Effector memory CD8-positive, alpha-beta T cell (primary cell): ENCODE data around the gene HYCC1.
"Not testable (repeated sequence)": the region's sequence is repeated elsewhere in the genome, so short reads cannot be mapped to it uniquely, and the experiment has no call there.

Experiments used
- ATAC-seq: fragments of 150-1000 bp; cut with Tn5 transposase; replicated peaks from 2 replicates; pipeline ENCODE4 v1.10.0; 2021; ENCODE audit warnings: mild to moderate bottlenecking, moderate library complexity
- DNase-seq, 3 experiments: peaks; one replicate each; pipeline ENCODE4 v3.0.0; 2021
- H3K27ac Mint-ChIP-seq, 2 donors: one replicate each; pipeline ENCODE4 v1.8.0; 2022; ENCODE audit warnings: mild to moderate bottlenecking in 2 of 2, mixed read lengths in 2 of 2, moderate library complexity in 2 of 2
- H3K27me3 Mint-ChIP-seq, 2 donors: one replicate each; pipeline ENCODE4 v1.8.0; 2022; ENCODE audit warnings: mixed read lengths in 2 of 2
- H3K36me3 Mint-ChIP-seq: one replicate; pipeline ENCODE4 v1.8.0; 2022; ENCODE audit warnings: mild to moderate bottlenecking, moderate library complexity, mixed read lengths; ENCODE audit not compliant: insufficient read depth
- H3K4me1 Mint-ChIP-seq, 2 donors: one replicate each; pipeline ENCODE4 v1.8.0; 2022; ENCODE audit warnings: low read depth in 2 of 2, mixed read lengths in 2 of 2
- H3K4me3 Mint-ChIP-seq, 2 donors: one replicate each; pipeline ENCODE4 v1.8.0; 2022; ENCODE audit warnings: mild to moderate bottlenecking in 2 of 2, mixed read lengths in 2 of 2, moderate library complexity in 2 of 2
- H3K9me3 Mint-ChIP-seq, 2 donors: one replicate each; pipeline ENCODE4 v1.8.0; 2022; ENCODE audit warnings: mixed read lengths in 2 of 2

The HYCC1 gene

DNA sequence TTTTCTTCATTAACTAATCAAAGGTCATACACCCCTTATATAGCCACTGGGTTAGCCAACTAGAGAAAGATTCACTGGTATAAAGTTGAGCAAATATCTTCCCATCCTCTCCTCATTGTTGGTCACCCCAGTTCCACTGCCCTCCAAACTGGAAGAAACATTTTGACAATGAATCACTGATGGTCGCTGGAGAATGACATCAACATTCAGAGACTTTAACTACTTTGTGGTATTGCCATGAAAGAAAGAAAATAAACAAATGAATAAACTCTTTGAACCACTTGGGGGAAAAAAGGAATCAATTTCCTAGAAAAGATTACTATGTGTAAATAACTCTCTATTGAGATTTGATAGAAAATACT, 23.4 kb downstream of the HYCC1 start:
- Mint-ChIP-seq H3K27ac (no peak overlapping the region), H3K36me3 (no peaks in the 10 kb centered on the region), H3K4me1 (peaks cover 15% of the 10 kb centered on the region in 2 donors), H3K4me3 (no peak overlapping the region), H3K9me3 (no peaks in the 10 kb centered on the region), H3K27me3 (no peaks in the 10 kb centered on the region)
- no peak for ATAC-seq
- DNase-seq: no peak

DNA sequence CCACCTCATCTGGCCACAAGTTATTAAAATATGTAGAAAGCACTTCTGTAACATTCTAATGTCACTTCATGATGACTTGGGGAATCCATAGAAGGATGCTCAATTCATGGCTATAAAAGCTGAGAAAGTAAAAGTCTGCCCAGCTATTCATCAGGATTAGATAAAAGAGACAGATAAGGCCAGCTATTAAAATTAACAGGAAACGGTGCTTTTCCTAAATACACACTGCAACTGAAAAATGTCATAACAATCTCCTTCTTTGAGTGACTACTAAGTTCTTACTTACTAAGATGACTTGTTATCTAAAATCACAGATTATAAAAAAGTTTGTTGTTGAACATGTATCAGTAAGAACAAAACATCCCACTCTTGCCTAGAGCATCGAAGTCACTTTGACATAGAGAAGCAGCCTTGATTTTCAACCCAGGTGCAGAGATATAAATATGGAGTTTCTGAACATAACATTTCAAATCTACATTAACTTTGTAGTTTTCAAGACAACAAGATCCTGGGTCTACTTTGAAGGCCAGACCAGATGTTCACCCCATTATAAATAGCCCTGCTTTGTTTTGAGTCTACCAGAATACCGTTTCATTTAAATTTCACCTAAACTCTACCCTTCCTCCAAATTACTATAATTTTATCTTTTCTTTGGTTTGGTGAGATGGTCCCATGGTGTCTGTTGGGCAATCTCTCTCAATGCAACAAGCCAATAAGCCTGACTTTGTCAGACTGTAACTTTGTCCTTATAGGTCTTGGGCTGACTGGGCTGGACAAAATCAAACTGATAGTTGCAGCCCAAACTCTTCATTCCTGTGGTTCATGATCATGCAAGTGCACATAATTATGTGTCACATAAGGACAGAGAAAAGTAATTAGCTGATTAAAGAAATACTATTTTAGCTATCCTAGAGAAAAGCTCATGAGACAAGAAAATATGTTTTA, 24.0 kb downstream of the HYCC1 start:
- no peak for ATAC-seq
- H3K27ac Mint-ChIP-seq: no peak overlapping the region
- H3K4me3 Mint-ChIP-seq: no peak overlapping the region
- H3K4me1 Mint-ChIP-seq: peaks cover 8 to 10% of the 10 kb centered on the region in 2 donors
- no peaks in the 10 kb centered on the region for H3K9me3 Mint-ChIP-seq
- no peaks in the 10 kb centered on the region for H3K36me3 Mint-ChIP-seq
- no peak for DNase-seq
- no peaks in the 10 kb centered on the region for H3K27me3 Mint-ChIP-seq

GRCh38 chr7:22985436-22985835, 28.5 kb downstream of the HYCC1 start:
- DNase-seq (no peak), ATAC-seq (no peak)
- Mint-ChIP-seq H3K4me1 (no peaks in the 10 kb centered on the region), H3K9me3 (no peaks in the 10 kb centered on the region), H3K4me3 (no peak overlapping the region), H3K27ac (no peak overlapping the region), H3K27me3 (no peaks in the 10 kb centered on the region), H3K36me3 (peaks cover 3% of the 10 kb centered on the region)

GRCh38 chr7:22983257-22983855, 30.6 kb downstream of the HYCC1 start:
- Mint-ChIP-seq H3K27ac (no peak overlapping the region), H3K4me3 (no peak overlapping the region), H3K9me3 (no peaks in the 10 kb centered on the region), H3K27me3 (no peaks in the 10 kb centered on the region), H3K4me1 (no peaks in the 10 kb centered on the region), H3K36me3 (peaks cover 3% of the 10 kb centered on the region)
- no peak for ATAC-seq
- DNase-seq: no peak

DNA sequence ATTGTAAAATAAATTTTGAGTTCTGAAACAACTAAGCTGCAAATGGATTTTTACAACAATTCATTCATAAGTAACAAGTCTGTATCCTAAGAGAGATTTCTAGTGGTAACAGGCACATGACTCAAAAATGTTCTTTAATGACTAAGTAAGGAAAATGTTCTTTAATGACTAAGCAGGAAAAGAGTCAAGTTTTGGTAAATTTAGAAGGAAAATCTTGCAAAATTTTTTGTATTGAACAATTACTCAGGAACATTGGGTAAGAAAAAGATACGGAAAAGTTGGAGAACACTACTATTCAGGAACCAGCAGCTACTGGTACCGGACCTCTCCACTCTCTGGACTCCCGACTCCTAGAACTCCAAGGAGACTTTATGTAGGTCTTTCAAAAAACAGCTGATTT, 33.5 kb downstream of the HYCC1 start:
- DNase-seq (no peak), ATAC-seq (no peak)
- Mint-ChIP-seq H3K27ac (no peak overlapping the region), H3K4me1 (no peaks in the 10 kb centered on the region), H3K4me3 (no peak overlapping the region), H3K27me3 (no peaks in the 10 kb centered on the region), H3K9me3 (no peaks in the 10 kb centered on the region), H3K36me3 (peaks cover 8% of the 10 kb centered on the region)

- Mint-ChIP-seq H3K4me1 (no peaks in the 10 kb centered on the region), H3K4me3 (no peak overlapping the region), H3K36me3 (peaks cover 12% of the 10 kb centered on the region), H3K27me3 (no peaks in the 10 kb centered on the region), H3K9me3 (no peaks in the 10 kb centered on the region), H3K27ac (no peak overlapping the region)
- DNase-seq: no peak
- no peak for ATAC-seq
Observed at GRCh38 chr7:22979861-22980260, 34.1 kb downstream of the HYCC1 start.

DNA sequence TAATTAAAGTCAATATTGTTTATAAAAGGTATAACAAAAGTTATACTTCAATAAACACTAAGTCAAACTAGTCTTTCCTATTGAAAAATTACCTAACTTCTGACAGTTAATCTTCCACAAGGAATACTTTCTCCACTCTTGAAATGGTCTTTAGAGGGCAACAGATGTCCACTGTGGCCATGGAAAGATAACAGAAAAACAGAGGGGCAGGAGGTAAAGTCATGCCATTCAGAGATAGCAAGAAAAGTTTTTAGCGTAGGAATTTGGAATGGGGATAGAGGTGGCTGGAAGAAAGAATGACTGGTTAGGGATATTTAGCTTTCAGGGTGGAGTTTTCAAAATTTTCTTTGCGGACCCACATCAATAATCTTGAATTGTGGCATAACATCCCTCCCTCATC, 34.7 kb downstream of the HYCC1 start:
- no peak overlapping the region for H3K4me3 Mint-ChIP-seq
- H3K27ac Mint-ChIP-seq: no peak overlapping the region
- no peaks in the 10 kb centered on the region for H3K9me3 Mint-ChIP-seq
- no peaks in the 10 kb centered on the region for H3K27me3 Mint-ChIP-seq
- peaks cover 12% of the 10 kb centered on the region for H3K36me3 Mint-ChIP-seq
- no peak for DNase-seq
- no peaks in the 10 kb centered on the region for H3K4me1 Mint-ChIP-seq
- no peak for ATAC-seq

DNA sequence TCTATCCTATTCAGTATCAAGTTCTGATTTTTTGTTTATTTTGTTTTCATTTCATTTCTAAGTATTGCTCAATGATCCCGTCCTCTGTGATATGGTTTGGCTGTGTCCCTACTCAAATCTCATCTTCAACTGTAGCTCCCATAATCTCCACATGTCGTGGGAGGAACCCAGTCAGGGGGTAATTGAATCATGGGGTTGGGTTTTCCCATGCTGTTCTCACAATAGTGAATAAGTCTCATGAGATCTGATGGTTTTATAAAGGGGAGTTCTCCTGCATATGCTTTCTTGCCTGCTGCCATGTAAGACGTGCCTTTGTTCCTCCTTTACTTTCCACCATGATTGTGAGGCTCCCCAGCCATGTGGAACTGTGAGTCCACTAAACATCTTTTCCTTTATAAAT, 39.3 kb downstream of the HYCC1 start:
- ATAC-seq, H3K9me3 Mint-ChIP-seq, H3K27ac Mint-ChIP-seq, H3K4me1 Mint-ChIP-seq, H3K4me3 Mint-ChIP-seq, H3K27me3 Mint-ChIP-seq, DNase-seq: not testable (repeated sequence)
- peaks cover 16% of the 10 kb centered on the region for H3K36me3 Mint-ChIP-seq

GRCh38 chr7:22972207-22972606, 41.7 kb downstream of the HYCC1 start:
- no peak overlapping the region for H3K4me3 Mint-ChIP-seq

GRCh38 chr7:22969010-22969431, 44.9 kb downstream of the HYCC1 start:
- ATAC-seq (no peak), DNase-seq (no peak)
- Mint-ChIP-seq H3K4me1 (no peaks in the 10 kb centered on the region), H3K9me3 (no peaks in the 10 kb centered on the region), H3K27ac (no peak overlapping the region), H3K27me3 (no peaks in the 10 kb centered on the region), H3K36me3 (peaks cover 6% of the 10 kb centered on the region), H3K4me3 (no peak overlapping the region)

More at GRCh38 chr7:22972207-22972606, 41.7 kb downstream of the HYCC1 start:
- Mint-ChIP-seq H3K36me3 (peaks cover 16% of the 10 kb centered on the region), H3K27ac (no peak overlapping the region), H3K27me3 (no peaks in the 10 kb centered on the region), H3K9me3 (no peaks in the 10 kb centered on the region), H3K4me1 (no peaks in the 10 kb centered on the region)
- ATAC-seq (no peak), DNase-seq (no peak)
